NCI-H2171 (cell line): ENCODE data around the gene POLR1G.

Experiments
- DNase-seq: peaks from one replicate; lab custom pipeline; 2025; lab: John Stamatoyannopoulos, UW

POLR1G gene

GRCh38 chr19:45446295-45446694, 39.9 kb downstream of the POLR1G start:
- DNase-seq: no peak

GRCh38 chr19:45446944-45447343, 40.5 kb downstream of the POLR1G start:
- DNase-seq: peak; percentile 86

GRCh38 chr19:45448425-45448756, 41.9 kb downstream of the POLR1G start:
- DNase-seq: no peak

- DNase-seq: no peak
These were observed 42.4 kb downstream of the POLR1G start for GRCh38 chr19:45448887-45449299.

- DNase-seq: no peak
These were observed 43.5 kb downstream of the POLR1G start for GRCh38 chr19:45450012-45450333.

GRCh38 chr19:45451131-45451849, 44.8 kb downstream of the POLR1G start:
- no peak for DNase-seq

GRCh38 chr19:45451850-45452387, 45.5 kb downstream of the POLR1G start:
- no peak for DNase-seq

- DNase-seq: no peak
These were observed 49.5 kb downstream of the POLR1G start for GRCh38 chr19:45455707-45456499.

GRCh38 chr19:45456500-45456815, 50.0 kb downstream of the POLR1G start:
- DNase-seq: no peak

GRCh38 chr19:45457776-45458175, 51.3 kb downstream of the POLR1G start:
- no peak for DNase-seq
